HPDE6-E6E7 (cell line): ENCODE measurements around the gene CTBS.
A peak's percentile ranks its signal among the peaks of the same experiment; 100 is the strongest.
"Not testable (repeated sequence)": the region's sequence is repeated elsewhere in the genome, so short reads cannot be mapped to it uniquely, and the experiment has no call there.

Experiments used
- DNase-seq: peaks from one replicate; pipeline ENCODE4 v3.0.0; 2011; ENCODE audit warnings: missing footprints; ENCODE audit errors: extremely low spot score

The CTBS gene

DNA sequence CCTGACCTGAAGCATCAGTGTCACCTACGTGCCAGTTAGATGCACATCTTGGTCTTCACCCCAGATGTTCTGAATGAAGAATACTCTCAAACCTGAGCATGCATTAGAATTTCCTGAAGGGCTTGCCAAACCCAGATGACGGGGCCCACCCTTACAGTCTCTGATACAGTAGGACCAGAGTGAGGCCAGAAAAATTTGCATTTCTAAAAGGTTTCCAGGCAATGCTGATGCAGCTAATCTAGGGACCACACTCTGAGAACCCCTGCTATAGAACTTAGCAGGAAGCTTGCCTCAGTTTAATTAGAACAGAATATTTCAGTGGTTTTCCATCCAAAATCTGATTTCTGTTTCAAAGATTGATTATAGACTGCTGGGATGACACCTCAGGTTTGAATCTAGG is 9.9 kb upstream of the CTBS start:
- no peak for DNase-seq

DNA sequence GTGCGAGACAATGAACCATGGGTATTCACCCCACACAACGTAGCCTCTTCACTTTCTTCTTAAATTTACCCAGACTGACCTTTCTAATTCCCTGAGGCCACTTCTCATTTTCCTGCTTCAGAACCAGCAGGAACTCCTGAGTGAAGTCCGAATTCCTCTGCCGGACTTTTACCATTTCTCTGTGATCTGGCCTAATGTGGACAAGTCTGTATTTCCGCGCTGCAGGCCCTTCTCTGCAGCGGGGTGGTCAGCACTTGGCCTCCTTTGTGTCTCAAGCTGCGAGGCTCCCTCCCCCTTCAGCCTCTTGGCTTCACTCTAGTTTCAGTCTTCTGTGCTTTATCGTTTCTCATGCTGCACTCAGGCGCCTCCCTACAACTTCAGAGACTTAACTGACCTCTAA is 9.4 kb upstream of the CTBS start:
- no peak for DNase-seq

DNA sequence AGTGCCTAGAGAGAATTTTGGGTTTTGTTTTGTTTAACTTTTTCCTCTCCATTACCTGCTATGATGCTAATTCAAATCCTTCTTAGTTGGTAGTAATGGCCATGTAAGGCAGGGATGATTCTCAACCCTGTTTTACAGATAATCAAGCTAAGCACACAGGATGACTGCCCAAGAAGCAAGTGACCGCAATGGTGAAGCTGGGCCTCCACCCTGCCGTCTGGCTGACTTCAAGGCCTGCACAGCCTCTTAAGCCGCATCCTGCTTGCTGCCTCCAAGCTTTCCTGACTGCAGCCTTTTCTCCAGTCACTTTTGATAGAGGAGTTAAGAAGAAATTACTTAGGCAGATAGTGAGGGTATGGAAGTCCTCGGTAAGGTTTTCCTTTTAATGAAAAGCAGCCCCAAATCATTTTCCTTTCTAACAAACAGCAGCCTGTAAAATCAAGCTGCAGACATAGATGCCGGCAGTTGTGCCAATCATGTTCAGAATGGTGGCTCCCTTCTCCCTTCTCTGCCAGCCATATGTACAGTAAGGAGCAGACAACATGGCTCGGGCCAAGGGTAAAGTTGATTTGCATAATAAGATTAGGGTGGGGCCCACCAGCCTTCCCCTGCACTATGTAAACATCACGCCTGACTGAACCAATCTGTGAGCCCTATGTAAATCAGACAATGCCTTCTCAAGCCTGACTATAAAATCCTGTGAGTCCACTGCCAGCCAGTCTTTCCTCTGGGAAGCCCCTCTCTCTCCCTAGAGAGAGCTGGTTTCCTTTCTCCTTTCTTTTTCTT is 8.8 kb upstream of the CTBS start:
- no peak for DNase-seq

DNA sequence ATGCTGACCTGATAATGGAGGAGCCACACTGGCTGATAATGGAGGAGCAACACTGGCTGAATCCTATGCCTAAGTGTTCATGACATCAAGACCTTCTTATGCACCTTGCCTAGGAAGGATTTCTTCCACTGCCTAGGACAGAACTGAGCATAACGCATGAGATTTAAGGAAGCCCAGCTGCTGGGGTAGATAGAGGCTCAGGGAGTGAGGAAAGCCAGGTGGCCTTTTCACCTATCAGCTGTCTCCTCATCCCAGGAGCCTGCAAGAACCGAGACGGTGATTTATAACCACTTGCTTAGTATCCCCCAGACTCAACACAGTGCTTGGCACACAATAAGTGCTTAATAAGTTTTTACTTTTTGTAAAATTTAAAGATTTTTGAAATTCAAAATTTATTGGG is 7.4 kb upstream of the CTBS start:
- DNase-seq, result no peak

DNA sequence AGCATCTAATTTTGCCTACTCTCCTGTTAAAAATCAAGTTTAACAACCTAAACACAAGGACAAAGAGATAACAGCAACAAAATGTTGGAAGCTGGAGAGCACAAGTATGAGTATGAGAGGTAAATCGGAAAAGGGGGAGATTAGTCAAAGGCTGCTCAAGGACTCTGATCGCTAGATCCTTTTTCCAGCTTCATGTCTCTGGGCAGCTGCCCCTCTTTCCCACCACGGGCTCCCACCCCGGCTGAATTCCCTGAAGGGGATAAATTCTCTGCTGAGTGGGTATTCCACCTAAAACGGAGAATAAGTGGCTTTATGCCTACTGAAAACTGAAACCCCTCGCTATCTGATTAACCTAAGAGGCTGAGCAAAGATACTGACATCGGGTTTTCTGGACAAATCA is 696 bp upstream of the CTBS start:
- DNase-seq, result no peak

DNA sequence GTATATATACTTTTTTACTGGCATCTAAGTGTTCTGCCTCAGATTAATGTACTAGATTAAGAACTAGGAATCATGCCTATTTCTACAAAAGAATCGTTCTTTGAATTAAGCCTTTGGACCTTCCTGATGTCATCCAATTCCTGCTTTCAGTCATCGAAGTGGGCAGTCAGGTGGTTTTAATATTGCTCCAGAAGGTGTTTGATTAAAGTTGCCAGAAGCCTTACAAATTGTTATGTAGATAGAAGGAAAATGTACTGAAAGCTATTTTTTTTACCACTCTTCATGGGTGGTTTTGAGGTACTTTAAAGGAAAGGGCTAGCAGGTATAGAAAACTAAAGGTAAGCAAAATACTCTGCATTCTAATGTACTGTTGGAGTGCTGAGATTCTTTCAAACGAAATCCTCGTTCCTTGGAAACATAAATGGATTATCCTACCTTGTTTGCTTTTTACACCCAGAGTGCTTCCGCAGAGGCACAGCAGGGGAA is 716 bp downstream of the CTBS start:
- DNase-seq, result no peak

DNA sequence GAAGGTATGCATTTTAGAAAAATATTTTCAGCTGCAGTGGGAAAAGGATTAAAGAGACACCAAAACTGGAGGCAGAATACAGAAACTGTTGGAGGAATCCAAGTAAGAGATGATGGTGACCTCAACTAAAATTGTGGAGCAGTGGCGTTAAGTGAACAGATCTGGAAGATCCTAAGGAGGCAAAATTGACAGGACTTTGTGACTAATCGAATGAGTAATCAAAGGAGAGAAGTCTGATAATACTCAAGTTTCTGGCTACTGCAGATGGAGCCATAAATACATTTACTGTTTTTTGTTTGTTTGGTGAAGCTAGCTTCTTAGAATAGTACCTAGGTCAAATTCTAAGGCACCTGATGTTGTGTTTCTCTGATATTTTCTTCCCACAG is 3.1 kb downstream of the CTBS start:
- DNase-seq, result peak; percentile 45

DNA sequence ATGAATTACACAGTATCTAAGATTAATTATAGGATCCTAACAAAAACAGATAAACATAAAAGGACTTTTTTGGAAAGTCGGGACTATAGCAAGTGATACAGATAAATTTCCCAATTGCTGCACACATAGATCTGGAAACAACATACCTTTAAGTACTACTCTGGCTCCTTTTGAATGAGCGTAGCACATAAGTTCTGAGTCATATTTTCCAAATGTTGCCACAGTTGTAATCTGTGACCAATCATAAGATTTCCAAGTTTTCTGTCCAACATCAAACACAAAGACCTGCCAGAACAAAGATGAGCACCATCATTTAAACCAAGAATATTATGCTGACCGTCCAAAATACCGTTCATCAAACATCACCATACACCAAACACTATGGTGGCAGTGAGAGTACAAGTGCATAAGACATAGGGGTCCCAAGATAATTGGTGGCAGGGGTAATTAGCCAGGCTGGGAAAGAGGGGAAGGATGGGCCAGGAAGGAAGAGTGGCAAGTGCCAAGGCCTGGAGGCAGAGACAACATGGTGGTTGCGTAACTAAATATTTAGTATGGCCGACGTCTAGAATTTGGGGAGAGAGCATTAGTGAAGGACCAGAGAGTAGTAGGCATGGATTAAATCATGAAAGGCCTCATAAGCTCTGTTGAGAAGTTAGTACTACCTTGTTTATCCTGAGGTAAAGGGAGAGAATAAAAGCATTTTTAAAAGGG is 3.6 kb downstream of the CTBS start:
- DNase-seq, result no peak

DNA sequence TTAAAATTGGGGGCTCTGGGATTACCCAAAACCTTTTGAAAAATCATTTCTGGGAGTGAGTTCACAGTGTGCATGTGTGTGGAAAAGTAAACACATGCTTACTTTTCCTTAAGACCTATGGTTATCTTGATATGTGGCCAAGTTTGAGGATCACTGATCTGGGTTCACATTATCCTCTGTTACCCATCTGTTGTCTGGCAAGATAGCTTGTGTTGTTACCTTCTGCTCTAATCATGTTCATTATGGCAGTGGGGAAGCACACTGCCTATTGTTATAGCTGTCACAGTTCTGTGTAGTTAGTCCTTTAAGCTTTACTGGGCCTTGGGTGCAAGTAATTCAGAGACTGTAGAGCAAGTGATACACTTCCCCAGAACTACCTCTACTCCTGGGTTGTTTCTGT is 5.0 kb downstream of the CTBS start:
- DNase-seq, result no peak

DNA sequence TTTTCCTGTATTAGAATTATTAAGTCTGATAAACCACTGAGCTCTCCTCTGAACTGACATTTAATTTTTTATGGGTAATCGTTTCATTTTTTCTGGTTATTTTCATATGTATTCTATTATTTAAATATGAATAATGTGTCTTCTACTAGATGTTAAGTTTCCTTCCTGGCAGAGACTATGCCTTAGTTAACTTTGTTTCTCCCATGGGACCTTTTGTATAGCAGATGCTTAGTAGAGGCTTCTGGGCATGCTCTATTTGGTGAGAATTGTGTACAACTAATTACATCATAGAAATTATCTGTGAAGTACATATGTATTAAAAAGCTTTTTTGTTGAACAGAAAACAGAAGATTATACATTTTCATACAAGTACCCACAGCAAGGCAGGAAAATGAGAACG is 23.4 kb downstream of the CTBS start:
- DNase-seq, result no peak

DNA sequence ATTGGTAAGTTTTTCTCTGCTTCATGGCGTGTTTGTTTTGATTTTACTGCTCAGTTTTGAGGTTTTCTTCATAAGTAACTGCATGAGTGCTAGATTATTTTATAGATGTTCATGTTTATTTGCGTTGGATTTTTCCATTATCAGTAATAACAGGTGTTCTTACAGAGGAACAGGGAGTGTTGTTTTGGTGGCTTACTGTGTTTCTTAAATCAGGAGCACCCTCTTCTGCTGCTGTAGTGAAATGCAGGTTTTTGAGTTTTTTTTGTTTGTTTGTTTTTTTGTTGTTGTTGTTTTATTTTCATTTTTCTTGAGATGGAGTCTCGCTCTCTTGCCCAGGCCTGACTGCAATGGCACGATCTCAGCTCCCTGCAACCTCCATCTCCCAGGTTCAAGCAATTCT is 32.6 kb downstream of the CTBS start:
- no peak for DNase-seq

DNA sequence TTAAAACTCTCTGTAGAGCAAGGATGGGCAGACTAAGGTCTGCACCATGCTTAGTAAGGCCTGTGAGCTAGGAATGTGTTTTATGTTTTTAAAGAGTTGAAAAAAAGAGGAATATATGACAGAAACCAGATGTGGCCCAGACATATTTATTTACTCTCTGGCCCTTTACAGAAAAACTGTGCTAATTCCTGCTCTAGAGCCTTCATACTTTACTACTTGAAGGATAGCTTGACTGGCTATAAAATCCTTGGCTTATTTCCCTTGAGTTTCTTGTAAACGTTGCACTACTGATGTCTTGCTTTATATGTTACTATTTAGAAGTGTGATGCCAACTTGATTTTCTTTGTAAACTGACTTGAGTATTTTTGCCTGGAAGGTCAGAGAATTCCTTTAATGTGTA is 33.5 kb downstream of the CTBS start:
- no peak for DNase-seq

DNA sequence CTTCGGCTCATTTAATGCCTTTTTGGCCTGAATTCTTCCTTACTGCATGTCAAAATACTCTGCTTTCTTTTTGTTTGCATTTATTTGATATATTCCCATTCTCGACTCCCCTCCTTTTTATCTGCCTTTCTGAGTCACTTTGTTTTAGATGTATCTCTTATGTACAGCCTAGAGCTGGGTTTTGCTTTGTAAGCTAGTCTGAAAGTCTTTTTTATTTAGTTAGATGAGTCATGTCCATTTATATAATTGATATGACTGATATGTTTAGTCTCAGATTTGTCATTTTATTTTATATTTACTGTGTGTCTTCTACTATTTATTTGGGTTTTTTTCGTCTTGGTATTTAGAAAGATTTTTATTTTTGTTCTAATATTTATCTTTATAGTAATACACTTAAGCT is 34.3 kb downstream of the CTBS start:
- no peak for DNase-seq

DNA sequence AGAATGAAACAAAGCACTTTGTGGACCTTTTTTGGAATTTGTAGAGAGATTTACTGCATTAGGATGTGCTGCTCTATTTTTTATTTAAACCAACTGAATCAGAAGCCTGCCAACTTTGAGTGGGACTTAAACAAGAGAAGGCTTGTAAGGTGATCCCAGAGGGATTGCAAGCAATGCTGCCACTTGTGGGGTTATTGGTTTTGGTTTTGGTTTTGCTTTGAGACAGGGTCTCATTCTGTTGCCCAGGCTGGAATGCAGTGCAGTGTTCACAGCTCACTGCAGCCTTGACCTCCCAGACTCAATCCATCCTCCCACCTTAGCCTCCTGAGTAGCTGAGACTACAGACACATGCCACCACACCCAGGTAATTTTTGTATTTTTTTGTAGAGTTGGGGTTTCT is 35.6 kb downstream of the CTBS start:
- no peak for DNase-seq

DNA sequence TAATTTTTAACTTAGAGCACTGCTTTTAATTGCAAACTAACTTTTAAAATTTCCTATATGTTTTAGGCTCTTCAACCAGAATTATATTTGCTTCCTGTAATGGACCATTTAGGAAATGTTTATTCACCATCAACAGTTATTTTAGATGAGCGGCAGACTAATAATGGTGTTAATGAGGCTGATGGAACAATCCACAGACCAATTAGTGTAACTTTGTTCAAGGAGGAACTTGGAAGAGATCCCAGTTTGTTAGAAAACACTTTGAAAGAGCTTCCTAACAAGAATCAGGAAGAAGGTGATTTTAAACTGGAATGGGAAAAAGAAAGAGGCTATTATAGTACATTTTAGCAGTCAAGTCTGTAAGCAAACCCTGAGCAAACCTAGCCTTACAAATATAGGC is 48.5 kb downstream of the CTBS start:
- no peak for DNase-seq

DNA sequence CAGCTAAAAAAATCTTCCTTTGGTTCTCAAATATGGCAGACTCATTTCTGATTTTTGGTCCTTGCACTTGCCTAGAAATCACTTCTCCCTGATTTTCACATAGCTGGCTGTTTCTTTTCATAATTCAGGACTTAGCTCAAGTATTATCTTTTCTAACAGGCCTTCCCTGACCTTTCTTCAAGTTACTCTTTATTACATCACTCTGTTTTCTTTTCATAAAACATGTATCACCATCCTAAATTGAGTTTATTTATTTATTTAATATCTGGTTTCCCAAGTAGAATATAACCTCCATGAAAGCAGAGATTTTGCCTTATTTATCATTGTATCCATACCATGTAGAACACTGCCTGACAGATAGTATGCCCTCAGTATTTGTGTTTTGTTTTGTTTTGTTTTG is 49.6 kb downstream of the CTBS start:
- DNase-seq, result no peak

DNA sequence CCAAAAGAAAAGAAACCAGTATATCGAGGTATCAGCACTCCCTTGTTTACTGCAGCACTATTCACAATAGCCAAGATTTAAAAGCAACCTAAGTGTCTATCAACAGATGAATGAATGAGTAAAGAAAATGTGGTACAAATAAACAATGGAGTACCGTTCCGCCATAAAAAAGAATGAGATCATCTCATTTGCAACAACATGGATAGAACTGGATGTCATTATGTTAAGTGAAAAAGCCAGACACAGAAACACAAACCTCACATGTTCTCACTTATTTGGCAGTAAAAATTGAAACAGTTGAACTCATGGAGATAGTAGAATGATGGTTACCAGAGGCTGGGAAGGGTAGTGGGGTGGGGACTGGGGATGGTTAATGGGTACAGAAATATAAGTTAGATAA is 63.6 kb downstream of the CTBS start:
- no peak for DNase-seq

DNA sequence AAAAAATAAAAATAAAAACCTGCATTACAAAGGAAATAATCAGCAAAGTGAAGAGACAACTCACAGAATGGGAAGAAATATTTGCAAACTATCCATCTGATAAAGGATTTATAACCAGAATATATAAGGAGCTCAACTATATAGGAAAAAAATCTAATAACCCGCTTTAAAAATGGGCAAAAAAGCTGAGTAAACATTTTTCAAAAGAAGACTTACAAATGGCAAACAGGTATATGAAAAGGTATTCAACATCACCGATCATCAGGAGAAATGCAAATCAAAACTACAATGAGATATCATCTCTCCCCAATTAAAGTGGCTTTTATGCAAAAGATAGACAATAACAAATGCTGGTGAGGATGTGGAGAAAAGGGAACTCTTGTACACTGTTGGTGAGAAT is 64.1 kb downstream of the CTBS start:
- no peak for DNase-seq

DNA sequence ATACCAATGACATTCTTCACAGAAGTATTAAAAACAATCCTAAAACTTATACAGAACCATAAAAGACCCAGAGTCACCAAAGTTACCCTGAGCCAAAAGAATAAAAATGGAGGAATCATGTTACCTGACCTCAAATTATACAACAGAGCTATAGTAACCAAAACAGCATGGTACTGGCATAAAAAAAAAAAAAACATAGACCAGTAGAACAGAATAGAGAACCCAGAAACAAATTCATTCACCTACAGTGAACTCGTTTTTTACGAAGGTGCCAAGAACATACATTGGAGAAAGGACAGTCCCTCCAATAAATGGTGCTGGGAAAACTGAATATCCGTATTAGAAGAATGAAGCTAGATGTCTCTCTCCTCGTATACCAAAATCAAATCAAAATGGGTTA is 65.2 kb downstream of the CTBS start:
- no peak for DNase-seq

DNA sequence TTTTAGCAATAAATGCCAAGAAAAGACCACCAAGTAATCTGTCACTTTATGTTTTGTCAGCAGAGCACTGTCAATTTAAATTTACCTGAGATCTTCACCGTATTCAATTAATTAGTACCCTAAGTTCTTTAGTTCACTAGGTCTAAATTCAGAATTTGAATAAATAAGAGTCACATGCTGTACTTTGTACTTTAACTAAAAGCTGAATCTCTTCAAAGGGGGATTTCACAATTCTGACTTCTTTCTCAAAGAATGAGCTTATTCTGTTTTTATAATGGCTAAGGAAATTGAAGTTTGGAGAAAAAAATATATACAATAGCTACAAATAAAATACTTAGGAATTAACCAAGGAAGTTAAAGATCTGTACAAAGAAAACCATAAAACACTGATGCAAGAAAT is 65.7 kb downstream of the CTBS start:
- no peak for DNase-seq

DNA sequence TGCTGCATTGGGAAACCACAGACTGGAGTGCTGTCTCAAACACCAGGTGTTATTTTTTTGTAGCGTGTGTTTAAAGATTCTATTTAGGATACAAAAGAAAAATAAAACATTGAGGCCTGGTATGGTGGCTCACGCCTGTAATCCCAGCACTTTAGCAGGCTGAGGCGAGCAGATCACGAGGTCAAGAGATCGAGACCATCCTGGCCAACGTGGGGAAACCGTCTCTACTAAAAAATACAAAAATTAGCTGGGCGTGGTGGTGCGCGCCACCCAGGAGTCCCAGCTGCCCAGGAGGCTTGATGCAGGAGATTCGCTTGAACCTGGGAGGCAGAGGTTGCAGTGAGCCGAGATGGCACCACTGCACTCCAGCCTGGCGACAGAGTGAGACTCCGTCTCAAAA is 66.4 kb downstream of the CTBS start:
- DNase-seq, result not testable (repeated sequence)

DNA sequence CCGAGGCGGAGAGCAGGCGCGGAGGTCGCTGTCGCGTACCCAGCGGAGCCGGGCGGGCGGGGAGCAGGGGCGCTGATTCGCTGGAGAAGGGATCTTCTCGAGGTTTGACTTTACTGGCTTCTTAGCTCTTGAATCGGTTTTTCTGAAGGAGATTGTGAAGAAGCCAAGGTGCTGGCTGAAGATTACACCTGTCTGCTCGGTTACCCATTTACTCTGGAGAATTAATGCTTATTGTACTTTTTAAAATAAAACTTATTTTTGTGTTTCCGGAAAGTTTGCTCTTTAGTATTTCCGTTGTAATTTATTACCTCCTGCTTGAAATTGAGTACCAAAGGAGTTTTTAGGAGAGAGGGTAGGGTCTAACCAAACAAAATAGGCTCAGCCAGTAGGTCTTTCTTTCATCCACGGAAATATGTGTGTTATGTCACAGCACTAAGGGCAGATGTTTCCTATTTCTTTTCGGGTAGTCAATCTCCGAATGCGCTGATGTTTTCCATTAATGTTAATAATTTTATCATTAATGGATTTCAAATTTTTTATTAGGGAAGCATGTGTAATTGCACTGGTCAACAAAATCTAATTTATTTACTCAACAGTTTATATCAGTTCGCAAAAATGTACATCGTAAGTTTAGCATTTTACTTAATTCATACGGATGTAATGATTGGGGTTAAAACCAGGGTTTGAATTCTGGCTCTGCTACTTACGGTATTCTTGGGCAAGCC is 67.3 kb downstream of the CTBS start:
- DNase-seq, result no peak
